GDM1 (cell line): ENCODE data around the gene TRAPPC14.
"Not testable (repeated sequence)": the region's sequence is repeated elsewhere in the genome, so short reads cannot be mapped to it uniquely, and the experiment has no call there.

ENCODE experiments used
- DNase-seq: peaks from one replicate; lab custom pipeline; 2025; lab: John Stamatoyannopoulos, UW

Gene TRAPPC14

GRCh38 chr7:100153708-100154535 lies 4.6 kb downstream of the TRAPPC14 start:
- no peak for DNase-seq

- no peak for DNase-seq
Observed at GRCh38 chr7:100152937-100153666, 5.4 kb downstream of the TRAPPC14 start.

GRCh38 chr7:100152404-100152803 lies 6.1 kb downstream of the TRAPPC14 start:
- peak; percentile 34 for DNase-seq

- peak; percentile 99 for DNase-seq
Observed at GRCh38 chr7:100148559-100149328, 9.8 kb downstream of the TRAPPC14 start, which contains the start of gene LAMTOR4. Gene LAMTOR4 (plus strand): TSS chr7:100148918. CDS start chr7:100148973, 55 bp downstream.

- DNase-seq: no peak
Observed at GRCh38 chr7:100148225-100148558, 10.3 kb downstream of the TRAPPC14 start.

- no peak for DNase-seq
Observed at GRCh38 chr7:100147278-100147677, 11.2 kb downstream of the TRAPPC14 start.

GRCh38 chr7:100146350-100146749 lies 12.2 kb downstream of the TRAPPC14 start:
- DNase-seq: not testable (repeated sequence)

GRCh38 chr7:100142461-100142860 lies 16.1 kb downstream of the TRAPPC14 start:
- DNase-seq: no peak

GRCh38 chr7:100141555-100141949 lies 17.0 kb downstream of the TRAPPC14 start:
- DNase-seq: no peak

- DNase-seq: no peak
Observed at GRCh38 chr7:100137851-100138760, 20.4 kb downstream of the TRAPPC14 start.

- peak; percentile 41 for DNase-seq
Observed at GRCh38 chr7:100132697-100133151, 25.8 kb downstream of the TRAPPC14 start.

- no peak for DNase-seq
Observed at GRCh38 chr7:100132126-100132525, 26.4 kb downstream of the TRAPPC14 start.

- DNase-seq: peak; percentile 50
Observed at GRCh38 chr7:100130608-100131453, 27.7 kb downstream of the TRAPPC14 start.

GRCh38 chr7:100130220-100130607 lies 28.3 kb downstream of the TRAPPC14 start:
- not testable (repeated sequence) for DNase-seq

GRCh38 chr7:100128637-100128963 lies 29.9 kb downstream of the TRAPPC14 start:
- no peak for DNase-seq

GRCh38 chr7:100127866-100128636 lies 30.5 kb downstream of the TRAPPC14 start:
- DNase-seq: no peak

GRCh38 chr7:100126931-100127865 lies 31.3 kb downstream of the TRAPPC14 start, which contains the start of gene MBLAC1:
Gene MBLAC1 (plus strand): TSS chr7:100126967. CDS start chr7:100127396, 429 bp downstream.
- DNase-seq: peak; percentile 85

GRCh38 chr7:100126239-100126930 lies 32.1 kb downstream of the TRAPPC14 start:
- no peak for DNase-seq
